ENCODE measurements around the gene RBMS1. TPM values are rescaled to one million over a fixed set of nuclear protein-coding genes. Genes with fewer than 3 reads are reported as not detected.

Gene RBMS1
- total RNA-seq, 1 experiment from 2014 or later, result 77.5 TPM

- Mint-ChIP-seq H3K27me3 (ENCODE audit: low read depth) (no peaks in the 10 kb centered on the region), H3K36me3 (ENCODE audit: insufficient read depth in 1 of 3, low read depth in 3 of 3) (no peaks in the 10 kb centered on the region), H3K4me1 (peaks cover 42% of the 10 kb centered on the region in 2 experiments), H3K27ac (no peak overlapping the region), H3K4me3 (no peak overlapping the region), H3K9me3 (no peaks in the 10 kb centered on the region)
- no peak for TF ChIP-seq CTCF (conservative IDR thresholded peaks at IDR 0.05)
- no peak overlapping the region for H4K5ac ChIP-seq (ENCODE audit: insufficient read length, low read depth, low read length)
- H2BK5ac ChIP-seq (ENCODE audit: insufficient read length, low read length), result no peak overlapping the region
- H2BK20ac ChIP-seq (ENCODE audit: low read depth, low read length, poor library complexity, severe bottlenecking), result no peak overlapping the region
- WGBS (ENCODE audit: extremely low coverage, insufficient read length, low lambda C conversion rate), result no CpG with 5 or more reads among the region's 9 CpGs
- no peak overlapping the region for H4K8ac ChIP-seq (replicated peaks; ENCODE audit: insufficient read length, low read depth, low read length)
- no peak overlapping the region for H2AK5ac ChIP-seq (ENCODE audit: insufficient read length, low read length)
- no peak overlapping the region for H2BK12ac ChIP-seq (ENCODE audit: insufficient read length, low read depth, low read length)
- H3K4me2 ChIP-seq (ENCODE audit: insufficient read depth, insufficient read length, low read length), result no peak overlapping the region
- no peaks in the 10 kb centered on the region; the same call in 1 of the 2 replicates for H3K79me2 ChIP-seq (ENCODE audit: insufficient read depth, low read length)
- H3K23me2 ChIP-seq (ENCODE audit: insufficient read length, low read depth, low read length, poor library complexity, severe bottlenecking), result no peaks in the 10 kb centered on the region
- H2BK120ac ChIP-seq (ENCODE audit: low read depth, low read length, poor library complexity, severe bottlenecking), result no peak overlapping the region
- no peak overlapping the region for H3T11ph ChIP-seq (ENCODE audit: low read length)
- no peak for DNase-seq
- H4K20me1 ChIP-seq (ENCODE audit: control insufficient read depth, insufficient read depth, insufficient read length), result no peaks in the 10 kb centered on the region
- no peaks in the 10 kb centered on the region for H3K79me1 ChIP-seq (ENCODE audit: insufficient read depth, low read depth, low read length, poor library complexity, severe bottlenecking)
- H3K27me3 ChIP-seq (ENCODE audit: insufficient read depth, low read length), result no peaks in the 10 kb centered on the region
- no peak overlapping the region for H3K27ac ChIP-seq (ENCODE audit: insufficient read length, low read depth, low read length)
- H3K14ac ChIP-seq (ENCODE audit: insufficient read depth, low read length), result no peak overlapping the region
- H3K23ac ChIP-seq (ENCODE audit: insufficient read length, low read depth, low read length), result no peak overlapping the region
- no peak overlapping the region for H2BK15ac ChIP-seq (ENCODE audit: low read depth, low read length)
- peaks cover 2% of the 10 kb centered on the region; the same call in 1 of the 2 replicates for H3K4me1 ChIP-seq (ENCODE audit: insufficient read depth, low read length)
- H3K4ac ChIP-seq (ENCODE audit: low read depth, low read length), result no peak overlapping the region
- H2AFZ ChIP-seq (ENCODE audit: low read length), result no peak overlapping the region
- no peak overlapping the region for H4K91ac ChIP-seq (ENCODE audit: insufficient read length, low read depth, low read length)
- H3K9me3 ChIP-seq (ENCODE audit: control insufficient read depth, low read depth, low read length), result no peaks in the 10 kb centered on the region
- no peak overlapping the region for H3K56ac ChIP-seq (ENCODE audit: insufficient read length, low read depth, low read length)
- no peak overlapping the region for H3K18ac ChIP-seq (ENCODE audit: insufficient read length, low read depth, low read length)
- no peak overlapping the region for H3K9ac ChIP-seq (ENCODE audit: extremely low read depth, insufficient read length, low read length)
Observed at GRCh38 chr2:160328811-160329527, 164.6 kb downstream of the RBMS1 start.

Data from H9 (cell line).